AML-193 (cell line): ENCODE measurements around the gene KRT34.
A peak's percentile ranks its signal among the peaks of the same experiment; 100 is the strongest.
"Not testable (repeated sequence)": the region's sequence is repeated elsewhere in the genome, so short reads cannot be mapped to it uniquely, and the experiment has no call there.

Experiments used
- DNase-seq, 2 experiments: peaks; one replicate each; lab custom pipeline; 2025; lab: John Stamatoyannopoulos, UW

The KRT34 gene

GRCh38 chr17:41381943-41382342, at the start of gene KRT34:
TSS of gene KRT34 (minus strand) at chr17:41382306. CDS start at chr17:41382246, 60 bp downstream.
- DNase-seq, result not testable (repeated sequence)

GRCh38 chr17:41430376-41430775, 48.3 kb upstream of the KRT34 start:
- DNase-seq, result not testable (repeated sequence)

- no peak for DNase-seq
These were observed 47.6 kb upstream of the KRT34 start for GRCh38 chr17:41429667-41430066.

- no peak for DNase-seq
These were observed 46.6 kb upstream of the KRT34 start for GRCh38 chr17:41428591-41429291.

GRCh38 chr17:41424111-41424635, 42.1 kb upstream of the KRT34 start, which contains the start of gene KRT37:
TSS of gene KRT37 (minus strand) at chr17:41424585. CDS start at chr17:41424523, 62 bp downstream.
- DNase-seq, result no peak

- DNase-seq, result not testable (repeated sequence)
These were observed 40.5 kb upstream of the KRT34 start for GRCh38 chr17:41422586-41422985.

GRCh38 chr17:41421617-41422016, 39.5 kb upstream of the KRT34 start:
- DNase-seq, result no peak

- no peak for DNase-seq
These were observed 39.0 kb upstream of the KRT34 start for GRCh38 chr17:41421116-41421515.

- no peak for DNase-seq
These were observed 38.0 kb upstream of the KRT34 start for GRCh38 chr17:41420134-41420533.

GRCh38 chr17:41419716-41420115, 37.6 kb upstream of the KRT34 start:
- DNase-seq, result no peak

GRCh38 chr17:41418116-41418860, 36.2 kb upstream of the KRT34 start:
- DNase-seq, result no peak

GRCh38 chr17:41417576-41418015, 35.5 kb upstream of the KRT34 start:
- peak; percentile 11 to 12 for DNase-seq

- no peak for DNase-seq
These were observed 35.0 kb upstream of the KRT34 start for GRCh38 chr17:41417127-41417526.

- DNase-seq, result no peak
These were observed 34.4 kb upstream of the KRT34 start for GRCh38 chr17:41416479-41416878.

- no peak for DNase-seq
These were observed 33.8 kb upstream of the KRT34 start for GRCh38 chr17:41415833-41416335.

- no peak for DNase-seq
These were observed 33.3 kb upstream of the KRT34 start for GRCh38 chr17:41415411-41415810.

- no peak for DNase-seq
These were observed 31.9 kb upstream of the KRT34 start for GRCh38 chr17:41413982-41414381.

GRCh38 chr17:41413353-41413957, 31.3 kb upstream of the KRT34 start:
- no peak for DNase-seq

- DNase-seq, result no peak
These were observed 29.1 kb upstream of the KRT34 start for GRCh38 chr17:41411072-41411840.

GRCh38 chr17:41407226-41407625, 25.1 kb upstream of the KRT34 start:
- no peak for DNase-seq

- DNase-seq, result no peak
These were observed 24.1 kb upstream of the KRT34 start for GRCh38 chr17:41406205-41406604.
